Measurements from ENCODE around the gene CYP1B1.
"Not testable (repeated sequence)": the region's sequence is repeated elsewhere in the genome, so short reads cannot be mapped to it uniquely, and the experiment has no call there.

Gene CYP1B1

DNA sequence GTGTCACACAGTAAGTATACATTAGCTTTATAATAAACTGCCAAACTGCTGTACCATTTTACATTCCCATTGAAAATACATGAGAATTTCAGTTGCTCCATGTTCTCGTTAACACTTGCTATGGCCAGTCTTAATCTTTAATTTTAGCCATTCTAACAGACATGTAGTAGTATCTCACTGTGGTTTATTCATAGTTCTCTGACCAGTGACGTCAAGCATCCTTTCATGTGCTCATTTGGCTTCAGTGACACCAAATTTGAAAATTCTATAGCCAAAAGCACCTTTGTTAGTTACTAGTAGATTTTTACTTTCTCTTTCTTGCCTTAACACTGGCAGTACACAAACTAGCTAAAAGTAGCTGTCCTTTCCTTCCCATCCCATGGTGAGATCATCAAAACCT lies 43.0 kb downstream of the CYP1B1 start:
- no peak for DNase-seq

DNA sequence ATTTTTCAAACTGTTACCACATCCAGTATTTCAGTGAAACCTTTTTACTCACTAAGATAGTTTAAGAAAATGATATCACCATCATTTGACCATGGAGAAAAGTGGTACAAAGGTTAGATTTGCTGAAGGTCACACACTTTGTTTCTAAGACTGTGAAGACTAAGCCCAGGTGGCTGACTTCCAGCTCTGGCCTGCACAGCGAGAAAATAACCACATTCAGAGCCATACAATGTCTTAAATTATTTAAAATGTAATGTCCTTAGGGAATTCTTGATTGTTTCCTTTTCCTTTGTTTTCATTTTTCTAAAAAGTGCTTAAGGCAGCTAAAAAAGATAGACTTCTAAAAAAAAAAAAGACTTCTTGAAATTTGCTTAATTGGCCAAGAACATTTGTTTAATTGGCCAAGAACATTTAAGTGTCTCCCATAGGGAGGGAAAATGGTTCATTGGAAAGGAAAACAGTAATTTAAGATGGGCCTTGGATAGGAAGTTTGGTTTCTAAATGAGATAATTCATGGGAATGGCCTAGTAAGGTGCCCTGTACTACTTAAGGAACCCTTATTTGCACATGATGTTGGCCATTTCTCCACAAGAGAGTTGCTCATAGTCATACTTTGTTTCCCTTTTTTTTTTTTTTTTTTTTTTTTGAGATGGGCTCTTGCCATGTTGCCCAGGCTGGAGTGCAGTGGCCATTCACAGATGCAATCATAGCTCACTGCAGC lies 45.2 kb downstream of the CYP1B1 start:
- DNase-seq: no peak

- DNase-seq: no peak
These were observed 46.4 kb downstream of the CYP1B1 start for GRCh38 chr2:38029512-38029911.

DNA sequence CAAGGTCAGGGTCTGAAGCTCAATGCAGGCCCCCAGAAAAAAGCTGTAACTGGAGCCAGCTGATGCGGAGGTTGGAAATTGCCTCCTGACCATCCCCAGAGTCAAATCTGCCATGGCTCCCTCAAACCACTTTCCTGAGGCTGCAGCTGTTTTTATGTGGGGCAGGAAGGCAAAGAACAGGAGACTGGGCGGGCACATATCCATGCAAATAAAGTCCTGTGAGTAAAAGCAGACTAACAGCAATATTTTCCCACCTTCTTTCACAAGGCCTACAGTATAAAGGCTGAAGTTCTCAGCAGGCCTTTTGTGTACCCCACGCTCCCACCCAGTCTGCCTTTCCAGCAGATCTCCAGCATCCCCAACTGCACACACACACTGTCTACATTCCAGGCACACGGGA lies 47.1 kb downstream of the CYP1B1 start:
- DNase-seq: no peak

GRCh38 chr2:38026846-38027245 lies 49.1 kb downstream of the CYP1B1 start:
- no peak for DNase-seq

GRCh38 chr2:38021589-38021988 lies 54.4 kb downstream of the CYP1B1 start:
- no peak for DNase-seq

DNA sequence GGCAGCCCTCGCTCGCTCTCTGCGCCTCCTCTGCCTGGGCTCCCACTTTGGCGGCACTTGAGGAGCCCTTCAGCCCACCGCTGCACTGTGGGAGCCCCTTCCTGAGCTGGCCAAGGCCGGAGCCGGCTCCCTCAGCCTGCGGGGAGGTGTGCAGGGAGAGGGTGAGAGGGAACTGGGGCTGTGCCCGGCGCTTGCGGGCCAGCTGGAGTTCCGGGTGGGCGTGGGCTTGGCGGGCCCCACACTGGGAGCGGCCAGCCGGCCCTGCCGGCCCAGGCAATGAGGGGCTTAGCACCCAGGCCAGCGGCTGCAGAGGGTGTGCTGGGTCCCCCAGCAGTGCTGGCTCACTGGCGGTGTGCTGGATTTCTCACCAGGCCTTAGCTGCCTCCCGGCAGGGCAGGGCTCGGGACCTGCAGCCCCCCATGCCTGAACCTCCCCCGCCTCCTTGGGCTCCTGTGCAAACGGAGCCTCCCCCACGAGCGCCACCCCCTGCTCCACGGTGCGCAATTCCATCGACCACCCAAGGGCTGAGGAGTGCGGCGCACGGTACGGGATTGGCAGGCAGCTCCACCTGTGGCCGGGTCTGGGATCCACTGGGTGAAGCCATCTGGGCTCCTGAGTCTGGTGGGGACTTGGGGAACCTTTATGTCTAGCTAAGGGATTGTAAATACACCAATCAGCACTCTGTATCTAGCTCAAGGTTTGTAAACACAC lies 55.4 kb downstream of the CYP1B1 start:
- DNase-seq: not testable (repeated sequence)

DNA sequence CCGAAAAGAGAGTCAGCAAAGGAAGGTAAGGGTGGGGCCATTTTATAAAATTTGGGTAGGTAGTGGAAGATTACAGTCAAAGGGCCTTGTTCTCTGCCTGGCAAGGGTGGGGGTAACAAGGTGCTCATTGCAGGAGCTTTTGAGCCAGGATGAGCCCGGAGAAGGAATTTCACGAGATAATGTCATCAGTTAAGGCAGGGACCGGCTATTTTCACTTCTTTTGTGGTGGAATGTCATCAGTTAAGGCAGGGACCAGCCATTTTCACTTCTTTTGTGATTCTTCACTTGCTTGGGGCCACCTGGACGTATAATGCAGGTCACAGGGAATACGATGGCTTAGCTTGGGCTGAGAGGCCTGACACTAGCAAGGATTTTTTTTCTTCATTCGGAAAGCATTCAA lies 58.1 kb downstream of the CYP1B1 start:
- no peak for DNase-seq

Measured in CD4-positive, alpha-beta T cell treated with Interleukin-17A for 1 hour (primary cell).